22Rv1 (cell line): ENCODE results near the gene TRIM17.

Experiments
- H3K27ac ChIP-seq: fragments of 450-650 bp; 2 replicates; pipeline ENCODE4 v1.5.1; 2017
- CTCF ChIP-seq: fragments of 450-650 bp; IDR thresholded peaks from 2 replicates; pipeline ENCODE4 v1.5.1; 2017; ENCODE audit warnings: mild to moderate bottlenecking
- ZFX ChIP-seq: fragments of 450-650 bp; IDR thresholded peaks from 2 replicates; pipeline ENCODE4 v1.6.1; 2017; ENCODE audit warnings: antibody characterized with exemption, borderline replicate concordance

The TRIM17 gene

GRCh38 chr1:228396770-228397662, 19.6 kb downstream of the TRIM17 start:
- no peak for TF ChIP-seq CTCF
- no peak for TF ChIP-seq ZFX
- H3K27ac ChIP-seq: no peak overlapping the region

GRCh38 chr1:228394571-228395394, 21.9 kb downstream of the TRIM17 start:
- TF ChIP-seq CTCF (no peak), ZFX (no peak)
- H3K27ac ChIP-seq: peak overlapping the region; percentile 7; the same call in 1 of the 2 replicates

GRCh38 chr1:228393811-228394570, 22.7 kb downstream of the TRIM17 start:
- peak overlapping the region; percentile 29; the same call in 1 of the 2 replicates for H3K27ac ChIP-seq
- TF ChIP-seq CTCF: no peak
- no peak for TF ChIP-seq ZFX

GRCh38 chr1:228393268-228393701, 23.4 kb downstream of the TRIM17 start:
- TF ChIP-seq ZFX (no peak), CTCF (peak; percentile 67)
- peak overlapping the region; percentile 29; the same call in 1 of the 2 replicates for H3K27ac ChIP-seq

DNA sequence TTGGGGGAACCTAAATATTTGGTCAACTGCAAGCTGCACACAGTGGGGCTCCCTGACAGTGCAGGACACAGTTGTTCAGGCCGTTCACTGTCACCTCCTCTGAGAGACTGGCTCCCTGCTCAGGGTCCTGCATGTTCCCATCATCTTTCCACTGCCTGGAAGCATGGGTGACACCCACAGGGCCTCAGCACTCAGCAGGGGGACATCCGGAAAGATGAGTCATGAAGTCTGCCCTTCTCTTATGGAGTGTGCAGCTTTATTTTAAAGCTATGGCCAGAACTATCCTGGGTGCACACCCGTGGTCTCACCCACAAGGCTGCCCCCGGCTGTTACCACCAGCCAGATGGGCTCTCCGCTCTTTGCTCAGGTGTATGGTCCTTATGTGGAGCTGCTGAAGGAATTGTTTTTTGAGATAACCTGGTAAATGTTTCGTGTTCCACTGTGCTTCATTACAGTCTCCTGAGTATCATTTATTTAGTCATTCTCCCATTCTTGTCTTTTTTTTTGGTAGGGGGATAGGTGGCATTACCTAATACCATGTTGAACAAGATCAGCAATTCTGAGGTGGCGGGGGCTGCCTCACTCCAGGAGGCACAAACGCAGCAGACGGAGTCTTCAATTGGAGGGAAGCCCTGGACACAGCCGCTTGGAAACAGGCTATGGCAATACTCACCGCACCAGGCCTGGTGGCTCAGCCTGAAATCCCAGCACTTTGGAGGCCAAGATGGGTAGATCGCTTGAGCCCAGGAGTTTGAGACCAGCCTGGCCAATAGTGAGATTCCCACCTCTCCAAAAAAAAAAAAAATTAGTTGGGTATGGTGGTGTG, 24.3 kb downstream of the TRIM17 start:
- no peak for TF ChIP-seq ZFX
- no peak for TF ChIP-seq CTCF
- peak overlapping the region; percentile 29; the same call in 1 of the 2 replicates for H3K27ac ChIP-seq

GRCh38 chr1:228391411-228392020, 25.1 kb downstream of the TRIM17 start:
- no peak for TF ChIP-seq ZFX
- no peak for TF ChIP-seq CTCF

More at GRCh38 chr1:228391411-228392020, 25.1 kb downstream of the TRIM17 start:
- H3K27ac ChIP-seq: no peak overlapping the region
